ENCODE measurements around the gene MYO1H.

DNA sequence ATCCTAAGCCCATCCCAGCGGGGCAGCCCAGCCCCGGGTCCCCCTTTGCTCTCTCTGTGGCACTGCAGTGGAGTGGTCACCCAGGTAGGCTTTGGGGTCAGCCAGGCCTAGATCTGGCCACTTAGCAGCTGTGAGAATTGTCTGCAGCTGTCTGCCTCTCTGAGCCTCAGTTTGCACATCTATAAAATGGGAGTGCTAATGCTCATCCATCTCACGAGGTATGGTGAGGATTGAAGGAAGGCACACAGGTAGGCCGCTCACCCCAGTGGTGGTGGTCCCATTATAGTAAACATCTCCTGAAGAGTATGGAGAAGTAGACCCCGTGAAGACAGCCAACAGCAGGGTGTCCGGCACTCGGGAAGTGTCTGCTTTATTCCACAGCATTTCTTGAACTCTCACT lies 47.9 kb upstream of the MYO1H start:
- TF ChIP-seq, protein P1, sequence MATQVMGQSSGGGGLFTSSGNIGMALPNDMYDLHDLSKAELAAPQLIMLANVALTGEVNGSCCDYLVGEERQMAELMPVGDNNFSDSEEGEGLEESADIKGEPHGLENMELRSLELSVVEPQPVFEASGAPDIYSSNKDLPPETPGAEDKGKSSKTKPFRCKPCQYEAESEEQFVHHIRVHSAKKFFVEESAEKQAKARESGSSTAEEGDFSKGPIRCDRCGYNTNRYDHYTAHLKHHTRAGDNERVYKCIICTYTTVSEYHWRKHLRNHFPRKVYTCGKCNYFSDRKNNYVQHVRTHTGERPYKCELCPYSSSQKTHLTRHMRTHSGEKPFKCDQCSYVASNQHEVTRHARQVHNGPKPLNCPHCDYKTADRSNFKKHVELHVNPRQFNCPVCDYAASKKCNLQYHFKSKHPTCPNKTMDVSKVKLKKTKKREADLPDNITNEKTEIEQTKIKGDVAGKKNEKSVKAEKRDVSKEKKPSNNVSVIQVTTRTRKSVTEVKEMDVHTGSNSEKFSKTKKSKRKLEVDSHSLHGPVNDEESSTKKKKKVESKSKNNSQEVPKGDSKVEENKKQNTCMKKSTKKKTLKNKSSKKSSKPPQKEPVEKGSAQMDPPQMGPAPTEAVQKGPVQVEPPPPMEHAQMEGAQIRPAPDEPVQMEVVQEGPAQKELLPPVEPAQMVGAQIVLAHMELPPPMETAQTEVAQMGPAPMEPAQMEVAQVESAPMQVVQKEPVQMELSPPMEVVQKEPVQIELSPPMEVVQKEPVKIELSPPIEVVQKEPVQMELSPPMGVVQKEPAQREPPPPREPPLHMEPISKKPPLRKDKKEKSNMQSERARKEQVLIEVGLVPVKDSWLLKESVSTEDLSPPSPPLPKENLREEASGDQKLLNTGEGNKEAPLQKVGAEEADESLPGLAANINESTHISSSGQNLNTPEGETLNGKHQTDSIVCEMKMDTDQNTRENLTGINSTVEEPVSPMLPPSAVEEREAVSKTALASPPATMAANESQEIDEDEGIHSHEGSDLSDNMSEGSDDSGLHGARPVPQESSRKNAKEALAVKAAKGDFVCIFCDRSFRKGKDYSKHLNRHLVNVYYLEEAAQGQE (IDR thresholded peaks at IDR 0.05; ENCODE audit: insufficient read depth in 1 of 2, low read depth in 2 of 2, low read length in 2 of 2) = no peak
- TF ChIP-seq POLR2AphosphoS5 (IDR thresholded peaks at IDR 0.05; ENCODE audit: low read depth, low read length) (no peak), SIN3A (IDR thresholded peaks at IDR 0.05; ENCODE audit: borderline replicate concordance, insufficient read depth, low read length) (no peak)

Data from PFSK-1 (cell line).